Measurements from ENCODE around the gene JARID2. TPM values are rescaled to one million over a fixed set of nuclear protein-coding genes. Genes with fewer than 3 reads are reported as not detected.

JARID2 gene
- total and polyA plus RNA-seq, 9 of the 15 experiments (the other 6 are each of a cell fraction or from before 2014, with no cell fraction given) = 5.0 to 29.0 (median 15.6) TPM

DNA sequence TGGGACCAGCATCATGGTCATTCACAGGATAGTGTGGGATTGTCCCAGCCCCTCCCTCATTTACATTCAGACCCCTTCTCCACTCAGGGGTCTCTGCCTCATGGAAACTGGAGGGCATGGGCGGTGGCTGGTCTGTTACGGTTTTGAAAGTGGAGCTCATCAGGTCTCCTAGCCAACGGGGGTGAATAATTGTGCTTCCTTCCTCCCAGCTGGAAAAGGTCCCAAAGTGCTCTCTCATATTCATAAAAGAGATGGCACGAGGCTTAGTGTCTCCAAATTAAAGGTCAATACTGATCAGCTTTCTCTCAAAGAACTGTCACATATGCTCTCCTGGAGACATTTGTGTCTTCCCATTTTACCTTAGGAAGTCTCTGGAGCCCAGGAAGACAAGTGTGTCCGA, 19.9 kb downstream of the JARID2 start:
- in situ Hi-C loops (cut with MboI) = no loop called here

More for the DNA sequence above, 19.9 kb downstream of the JARID2 start:
- ATAC-seq = no peak; the same call in 2 of the 3 replicates
- 44% methylated on average over 5 of the region's 5 CpGs for WGBS (ENCODE audit: insufficient coverage, low coverage, missing lambda C conversion rate)
- CTCF ChIA-PET (ENCODE audit: low intra/inter-chr PET ratio) = no interaction called here
- H3K4me2 ChIP-seq (ENCODE audit: insufficient read depth, low read length) = peak overlapping the region; percentile 59
- peaks cover 11% of the 10 kb centered on the region for H3K9me1 ChIP-seq (ENCODE audit: control insufficient read depth, insufficient read depth, low read length)
- DNase-seq (ENCODE audit: extremely low read depth in 1 of 4, low spot score in 3 of 4) = no peak
- no peak for FAIRE-seq
- H3K27ac ChIP-seq (ENCODE audit: extremely low read depth, low read depth, low read length) = peak overlapping the region; percentile 56; the same call in 2 of the 3 replicates
- POLR2A ChIA-PET = interaction anchor here (1.0 to 6.5 kb wide), 13 partner anchors 10 to 882 kb away, joined by 3 to 65 read pairs (median 4); partner anchors contain the start of gene JARID2
- H3K4me1 ChIP-seq (replicated peaks in 1 of 2; ENCODE audit: control insufficient read depth in 2 of 2, insufficient read depth in 2 of 2, low read length in 2 of 2) = peaks cover 39 to 64% of the 10 kb centered on the region in 2 experiments
- TF ChIP-seq, protein P1, sequence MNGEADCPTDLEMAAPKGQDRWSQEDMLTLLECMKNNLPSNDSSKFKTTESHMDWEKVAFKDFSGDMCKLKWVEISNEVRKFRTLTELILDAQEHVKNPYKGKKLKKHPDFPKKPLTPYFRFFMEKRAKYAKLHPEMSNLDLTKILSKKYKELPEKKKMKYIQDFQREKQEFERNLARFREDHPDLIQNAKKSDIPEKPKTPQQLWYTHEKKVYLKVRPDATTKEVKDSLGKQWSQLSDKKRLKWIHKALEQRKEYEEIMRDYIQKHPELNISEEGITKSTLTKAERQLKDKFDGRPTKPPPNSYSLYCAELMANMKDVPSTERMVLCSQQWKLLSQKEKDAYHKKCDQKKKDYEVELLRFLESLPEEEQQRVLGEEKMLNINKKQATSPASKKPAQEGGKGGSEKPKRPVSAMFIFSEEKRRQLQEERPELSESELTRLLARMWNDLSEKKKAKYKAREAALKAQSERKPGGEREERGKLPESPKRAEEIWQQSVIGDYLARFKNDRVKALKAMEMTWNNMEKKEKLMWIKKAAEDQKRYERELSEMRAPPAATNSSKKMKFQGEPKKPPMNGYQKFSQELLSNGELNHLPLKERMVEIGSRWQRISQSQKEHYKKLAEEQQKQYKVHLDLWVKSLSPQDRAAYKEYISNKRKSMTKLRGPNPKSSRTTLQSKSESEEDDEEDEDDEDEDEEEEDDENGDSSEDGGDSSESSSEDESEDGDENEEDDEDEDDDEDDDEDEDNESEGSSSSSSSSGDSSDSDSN (IDR thresholded peaks at IDR 0.05; ENCODE audit: borderline replicate concordance in 1 of 2, low read depth in 2 of 2, low read length in 2 of 2) = 0 out of 4 replicates have a peak, but pooled peaks of 1 of the 2 experiments have one; percentile 7
- TF ChIP-seq RAD21 (CRISPR knock-in tag; conservative IDR thresholded peaks at IDR 0.05 in 1 of 2, IDR thresholded peaks at IDR 0.05 in 1 of 2) (0 out of 4 replicates have a peak, but pooled peaks of 1 of the 2 experiments have one; percentile 3), DNMT1 (IDR thresholded peaks at IDR 0.05) (no peak), RBBP5 (IDR thresholded peaks at IDR 0.05; ENCODE audit: borderline replicate concordance, insufficient read depth, low read length, poor library complexity, severe bottlenecking) (peak; percentile 9)
- TF ChIP-seq, protein P2, sequence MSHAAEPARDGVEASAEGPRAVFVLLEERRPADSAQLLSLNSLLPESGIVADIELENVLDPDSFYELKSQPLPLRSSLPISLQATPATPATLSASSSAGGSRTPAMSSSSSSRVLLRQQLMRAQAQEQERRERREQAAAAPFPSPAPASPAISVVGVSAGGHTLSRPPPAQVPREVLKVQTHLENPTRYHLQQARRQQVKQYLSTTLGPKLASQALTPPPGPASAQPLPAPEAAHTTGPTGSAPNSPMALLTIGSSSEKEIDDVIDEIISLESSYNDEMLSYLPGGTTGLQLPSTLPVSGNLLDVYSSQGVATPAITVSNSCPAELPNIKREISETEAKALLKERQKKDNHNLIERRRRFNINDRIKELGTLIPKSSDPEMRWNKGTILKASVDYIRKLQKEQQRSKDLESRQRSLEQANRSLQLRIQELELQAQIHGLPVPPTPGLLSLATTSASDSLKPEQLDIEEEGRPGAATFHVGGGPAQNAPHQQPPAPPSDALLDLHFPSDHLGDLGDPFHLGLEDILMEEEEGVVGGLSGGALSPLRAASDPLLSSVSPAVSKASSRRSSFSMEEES (CRISPR knock-in tag; IDR thresholded peaks at IDR 0.05) = no peak
- no TSS peak for BruUV-seq (replicated peaks)
- H2AFZ ChIP-seq (ENCODE audit: low read depth, low read length) = no peak overlapping the region
- no peaks in the 10 kb centered on the region for H3K9me3 ChIP-seq (replicated peaks; ENCODE audit: control insufficient read depth, insufficient read depth, low read depth, low read length)
- intact Hi-C loops (cut with micrococcal nuclease) = loop anchor here (1.0 to 2.0 kb wide), 2 partner anchors 15 to 39 kb away; no protein-coding TSS in a partner anchor
- H3K27me3 ChIP-seq (ENCODE audit: control insufficient read depth in 2 of 2, insufficient read depth in 2 of 2, low read length in 2 of 2) = no peaks in the 10 kb centered on the region
- no peak overlapping the region for H3K4me3 ChIP-seq
- peaks cover 97% of the 10 kb centered on the region for H3K79me2 ChIP-seq (ENCODE audit: control insufficient read depth, insufficient read depth, low read length)
- peak overlapping the region; percentile 39 to 42; a peak in 3 of 4 replicates for H3K9ac ChIP-seq (ENCODE audit: insufficient read depth in 1 of 2, low read depth in 2 of 2, low read length in 2 of 2)
- no peaks in the 10 kb centered on the region; the same call in 2 of the 3 replicates for H3K36me3 ChIP-seq (ENCODE audit: control insufficient read depth, insufficient read depth, low read length)
- H4K20me1 ChIP-seq (replicated peaks; ENCODE audit: control insufficient read depth, insufficient read depth, low read length) = peaks cover 58% of the 10 kb centered on the region

All from K562 (cell line).